M059J (cell line): Measurements from ENCODE around the gene MFSD2A. TPM values are rescaled to one million over a fixed set of nuclear protein-coding genes. Genes with fewer than 3 reads are reported as not detected.
"Not testable (repeated sequence)": the region's sequence is repeated elsewhere in the genome, so short reads cannot be mapped to it uniquely, and the experiment has no call there.

Experiments used
- DNase-seq: peaks from one replicate; pipeline ENCODE4 v3.0.0-alpha.2; 2012; ENCODE audit warnings: low read depth
- total RNA-seq: library from RNA; depleted of rRNA; stranded (reverse); fragments of >200 nt; shearing (Covaris generic); gene quantifications from 2 replicates; pipeline ENCODE4 v1.2.3, GENCODE V29; 2014; rRNA removed

MFSD2A gene
- total RNA-seq, 1 experiment from 2014 or later = 2.3 TPM

GRCh38 chr1:40003156-40004093 lies 48.5 kb downstream of the MFSD2A start:
- no peak for DNase-seq

GRCh38 chr1:40004857-40005256 lies 49.9 kb downstream of the MFSD2A start:
- DNase-seq = no peak

- not testable (repeated sequence) for DNase-seq
Observed at GRCh38 chr1:40007481-40008034, 52.6 kb downstream of the MFSD2A start.

- DNase-seq = no peak
Observed at GRCh38 chr1:40011198-40011597, 56.3 kb downstream of the MFSD2A start.

GRCh38 chr1:40014253-40014706 lies 59.3 kb downstream of the MFSD2A start:
- DNase-seq = peak; percentile 68

- peak; percentile 85 for DNase-seq
Observed at GRCh38 chr1:40014812-40015594, 60.1 kb downstream of the MFSD2A start.

GRCh38 chr1:40017951-40018575 lies 63.1 kb downstream of the MFSD2A start:
- DNase-seq = no peak

Other genes starting within 250 kb of the MFSD2A start
- 51.9 and 68.4 TPM in 2 replicates for gene PPIE, start 216.3 kb upstream of the MFSD2A start, total RNA-seq
- gene OXCT2, start 183.8 kb upstream of the MFSD2A start, total RNA-seq = 0.30 and 0.57 TPM in 2 replicates
- gene BMP8B, start 166.3 kb upstream of the MFSD2A start, total RNA-seq = 0.12 and 0.15 TPM in 2 replicates
- 15.2 and 26.3 TPM in 2 replicates for gene TRIT1, start 71.6 kb upstream of the MFSD2A start, total RNA-seq
- 0.57 TPM in 1 of 2 replicates, not detected in the other for gene MYCL, start 53.2 kb upstream of the MFSD2A start, total RNA-seq
- 371 and 481 TPM in 2 replicates for gene CAP1, start 85.6 kb downstream of the MFSD2A start, total RNA-seq
- gene PPT1, start 142.1 kb downstream of the MFSD2A start, total RNA-seq = 112 TPM in 2 replicates
- 14.5 and 19.6 TPM in 2 replicates for gene RLF, start 206.2 kb downstream of the MFSD2A start, total RNA-seq